ENCODE results near the gene EGF.

EGF gene

DNA sequence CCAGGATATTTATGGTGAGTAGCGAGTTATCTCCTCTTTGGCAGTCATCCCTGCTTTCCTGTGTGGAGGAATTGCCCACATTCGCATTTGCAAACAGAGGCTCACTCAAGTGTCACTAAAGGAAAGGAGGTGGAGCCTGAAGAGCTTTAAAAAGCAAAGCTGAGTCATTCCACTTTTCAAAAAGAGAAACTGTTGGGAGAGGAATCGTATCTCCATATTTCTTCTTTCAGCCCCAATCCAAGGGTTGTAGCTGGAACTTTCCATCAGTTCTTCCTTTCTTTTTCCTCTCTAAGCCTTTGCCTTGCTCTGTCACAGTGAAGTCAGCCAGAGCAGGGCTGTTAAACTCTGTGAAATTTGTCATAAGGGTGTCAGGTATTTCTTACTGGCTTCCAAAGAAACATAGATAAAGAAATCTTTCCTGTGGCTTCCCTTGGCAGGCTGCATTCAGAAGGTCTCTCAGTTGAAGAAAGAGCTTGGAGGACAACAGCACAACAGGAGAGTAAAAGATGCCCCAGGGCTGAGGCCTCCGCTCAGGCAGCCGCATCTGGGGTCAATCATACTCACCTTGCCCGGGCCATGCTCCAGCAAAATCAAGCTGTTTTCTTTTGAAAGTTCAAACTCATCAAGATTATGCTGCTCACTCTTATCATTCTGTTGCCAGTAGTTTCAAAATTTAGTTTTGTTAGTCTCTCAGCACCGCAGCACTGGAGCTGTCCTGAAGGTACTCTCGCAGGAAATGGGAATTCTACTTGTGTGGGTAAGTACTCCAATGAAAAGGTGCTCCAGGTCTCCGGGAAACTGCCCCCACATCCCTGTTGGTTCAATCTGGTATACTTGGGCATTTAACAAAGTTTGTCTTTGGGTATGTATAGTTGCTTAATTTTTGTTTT, at the start of gene EGF:
TSS of gene EGF (plus strand) at position 178 of the 890 bp plus-strand sequence. CDS start at position 631, 453 bp downstream.
- TF ChIP-seq, protein P1, sequence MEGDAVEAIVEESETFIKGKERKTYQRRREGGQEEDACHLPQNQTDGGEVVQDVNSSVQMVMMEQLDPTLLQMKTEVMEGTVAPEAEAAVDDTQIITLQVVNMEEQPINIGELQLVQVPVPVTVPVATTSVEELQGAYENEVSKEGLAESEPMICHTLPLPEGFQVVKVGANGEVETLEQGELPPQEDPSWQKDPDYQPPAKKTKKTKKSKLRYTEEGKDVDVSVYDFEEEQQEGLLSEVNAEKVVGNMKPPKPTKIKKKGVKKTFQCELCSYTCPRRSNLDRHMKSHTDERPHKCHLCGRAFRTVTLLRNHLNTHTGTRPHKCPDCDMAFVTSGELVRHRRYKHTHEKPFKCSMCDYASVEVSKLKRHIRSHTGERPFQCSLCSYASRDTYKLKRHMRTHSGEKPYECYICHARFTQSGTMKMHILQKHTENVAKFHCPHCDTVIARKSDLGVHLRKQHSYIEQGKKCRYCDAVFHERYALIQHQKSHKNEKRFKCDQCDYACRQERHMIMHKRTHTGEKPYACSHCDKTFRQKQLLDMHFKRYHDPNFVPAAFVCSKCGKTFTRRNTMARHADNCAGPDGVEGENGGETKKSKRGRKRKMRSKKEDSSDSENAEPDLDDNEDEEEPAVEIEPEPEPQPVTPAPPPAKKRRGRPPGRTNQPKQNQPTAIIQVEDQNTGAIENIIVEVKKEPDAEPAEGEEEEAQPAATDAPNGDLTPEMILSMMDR (IDR thresholded peaks at IDR 0.05; ENCODE audit: extremely low read depth, insufficient read depth, missing control alignments) = no peak
- DNase-seq (ENCODE audit: low spot score) = no peak
- in situ Hi-C loops (cut with MboI; ENCODE audit: low pct_unique_long_range_greater_than_20kb, low sequenced_read_pairs, unreplicated experiment) = no loop called here

DNA sequence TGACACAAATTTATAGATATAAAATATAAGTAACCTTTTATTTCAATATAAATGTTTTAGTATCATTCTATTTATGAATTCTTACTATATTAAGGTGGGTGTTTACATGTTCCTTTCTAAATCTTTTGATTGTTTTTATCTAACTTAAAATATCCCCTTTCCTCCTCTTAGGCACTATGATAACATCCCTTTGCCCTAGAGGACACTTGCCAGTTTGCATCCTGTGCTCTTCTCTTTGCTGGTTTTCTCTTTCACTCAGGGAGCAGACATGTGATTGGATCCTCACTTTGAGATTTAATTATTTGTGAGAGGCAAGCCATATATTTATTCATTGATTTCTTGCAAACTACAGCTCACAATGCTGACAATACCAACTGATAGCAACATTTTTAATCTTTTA, 48.5 kb upstream of the EGF start:
- no peak for DNase-seq (ENCODE audit: low spot score)
- in situ Hi-C loops (cut with MboI; ENCODE audit: low pct_unique_long_range_greater_than_20kb, low sequenced_read_pairs, unreplicated experiment) = no loop called here
- TF ChIP-seq, protein P1 (IDR thresholded peaks at IDR 0.05; ENCODE audit: extremely low read depth, insufficient read depth, missing control alignments) = no peak

DNA sequence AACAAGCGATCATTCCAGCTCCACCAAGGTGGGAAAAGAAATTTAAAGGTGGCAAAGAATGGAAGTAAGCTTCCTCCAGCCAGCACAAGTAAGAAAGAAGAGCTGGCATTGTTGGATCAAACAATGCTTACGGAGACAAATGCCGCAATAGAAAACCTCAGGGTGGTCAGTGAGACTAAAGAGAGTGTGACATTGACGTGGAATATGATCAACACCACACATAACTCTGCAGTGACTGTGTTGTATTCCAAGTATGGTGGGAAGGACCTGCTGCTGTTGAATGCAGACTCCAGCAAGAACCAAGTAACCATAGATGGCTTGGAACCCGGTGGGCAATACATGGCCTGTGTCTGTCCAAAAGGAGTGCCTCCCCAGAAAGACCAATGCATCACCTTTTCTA, 42.6 kb upstream of the EGF start:
- no peak for DNase-seq (ENCODE audit: low spot score)
- in situ Hi-C loops (cut with MboI; ENCODE audit: low pct_unique_long_range_greater_than_20kb, low sequenced_read_pairs, unreplicated experiment) = no loop called here
- TF ChIP-seq, protein P1 (IDR thresholded peaks at IDR 0.05; ENCODE audit: extremely low read depth, insufficient read depth, missing control alignments) = no peak

DNA sequence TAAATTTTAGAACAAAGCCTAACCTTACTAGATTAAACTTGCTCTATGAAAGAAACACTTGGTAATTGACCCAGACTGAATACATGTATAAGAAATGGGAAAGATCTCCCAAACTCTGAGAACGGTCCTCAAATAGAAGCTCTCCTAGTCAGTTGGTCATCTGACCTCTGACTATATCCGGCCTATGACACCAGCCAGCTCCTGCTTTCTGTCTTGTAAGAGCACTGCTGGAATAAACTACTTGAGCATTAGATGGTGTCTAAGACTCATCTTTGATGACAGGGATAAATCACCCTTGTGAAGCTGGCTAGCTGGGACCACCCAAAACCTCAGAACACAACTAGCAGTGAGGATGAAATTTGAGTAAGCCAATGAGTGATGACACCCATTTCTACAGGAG, 40.6 kb upstream of the EGF start:
- TF ChIP-seq, protein P1 (IDR thresholded peaks at IDR 0.05; ENCODE audit: extremely low read depth, insufficient read depth, missing control alignments) = no peak
- DNase-seq (ENCODE audit: low spot score) = no peak
- in situ Hi-C loops (cut with MboI; ENCODE audit: low pct_unique_long_range_greater_than_20kb, low sequenced_read_pairs, unreplicated experiment) = no loop called here

DNA sequence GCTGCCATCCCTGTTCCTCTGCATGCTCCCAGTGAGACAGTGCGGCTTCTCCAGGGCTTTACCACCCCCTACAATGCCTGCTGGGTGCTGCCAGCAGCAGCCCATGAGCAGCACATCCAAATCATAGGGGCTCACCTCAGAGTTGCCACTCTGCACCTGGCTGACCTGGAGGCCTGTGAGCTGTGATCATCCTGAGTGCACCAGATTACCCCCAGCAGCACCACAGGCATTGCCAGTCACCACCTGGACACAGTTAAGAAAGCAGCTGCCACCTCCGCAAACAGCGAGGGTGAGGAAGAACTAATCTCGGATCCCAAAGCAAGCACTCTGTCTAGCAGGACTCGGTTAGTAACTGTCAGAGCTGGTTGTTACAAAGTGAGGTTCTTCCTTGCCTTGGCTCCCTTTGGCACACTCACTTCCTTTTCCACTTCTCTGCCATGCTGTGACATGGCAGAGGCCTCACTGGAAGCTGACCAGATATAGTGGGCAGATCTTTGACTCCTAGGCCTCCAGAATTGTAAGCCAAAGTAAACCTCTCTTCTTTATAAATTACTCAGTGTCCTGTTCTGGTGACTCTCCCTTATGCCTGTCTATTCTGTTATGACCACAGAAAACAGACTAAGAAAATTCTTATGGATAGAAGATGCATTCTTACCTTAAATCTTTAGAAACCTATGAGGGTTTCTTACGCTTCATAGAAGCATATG, 39.6 kb upstream of the EGF start:
- TF ChIP-seq, protein P1 (IDR thresholded peaks at IDR 0.05; ENCODE audit: extremely low read depth, insufficient read depth, missing control alignments) = no peak
- DNase-seq (ENCODE audit: low spot score) = no peak
- in situ Hi-C loops (cut with MboI; ENCODE audit: low pct_unique_long_range_greater_than_20kb, low sequenced_read_pairs, unreplicated experiment) = no loop called here

DNA sequence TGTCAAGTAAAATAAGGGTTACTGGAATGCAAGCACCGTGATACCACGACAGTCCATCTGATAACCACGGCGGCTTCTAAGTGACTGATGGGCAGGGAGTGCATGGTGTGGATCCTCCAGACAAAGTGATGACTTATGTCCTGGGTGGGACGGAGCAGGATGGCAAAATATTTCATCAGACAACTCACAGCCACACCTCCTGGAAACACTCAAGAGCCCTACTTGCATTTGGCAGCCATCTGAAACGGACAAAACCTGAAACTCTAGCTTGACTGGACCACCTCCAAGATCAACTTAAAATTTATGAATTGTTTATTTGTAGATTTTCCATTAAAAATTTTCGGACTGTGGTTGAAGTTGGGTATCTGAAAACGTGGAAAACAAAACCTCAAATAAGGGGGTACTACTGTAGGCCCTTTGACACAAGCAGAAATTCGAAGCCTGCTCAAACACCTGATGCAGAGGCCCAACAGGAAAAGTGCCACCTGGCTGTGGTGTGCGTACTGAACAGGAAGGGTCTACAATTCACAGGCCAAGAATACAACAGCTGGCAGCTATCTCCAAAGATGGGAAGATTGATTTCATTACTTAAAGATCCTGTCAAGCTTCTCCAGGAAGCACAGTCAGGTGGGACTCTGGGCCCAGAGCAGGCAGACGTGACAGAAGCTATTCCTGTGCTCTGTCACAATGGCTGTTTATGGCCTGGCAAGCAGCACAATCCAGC, 38.7 kb upstream of the EGF start:
- in situ Hi-C loops (cut with MboI; ENCODE audit: low pct_unique_long_range_greater_than_20kb, low sequenced_read_pairs, unreplicated experiment) = no loop called here
- TF ChIP-seq, protein P1 (IDR thresholded peaks at IDR 0.05; ENCODE audit: extremely low read depth, insufficient read depth, missing control alignments) = no peak
- DNase-seq (ENCODE audit: low spot score) = no peak

Data from GM13977 (cell line).